Measurements from ENCODE around the gene ANKRD28. TPM values are rescaled to one million over a fixed set of nuclear protein-coding genes. Genes with fewer than 3 reads are reported as not detected.

The ANKRD28 gene
- total RNA-seq, 1 donor from 2014 or later = 62.4 TPM

GRCh38 chr3:15664144-15664543, 133.6 kb downstream of the ANKRD28 start:
- DNase-seq (ENCODE audit: low spot score) = no peak

GRCh38 chr3:15660055-15660935, 137.5 kb downstream of the ANKRD28 start:
- DNase-seq (ENCODE audit: low spot score) = no peak

- no peak for DNase-seq (ENCODE audit: low spot score)
These were observed 138.4 kb downstream of the ANKRD28 start for GRCh38 chr3:15659254-15659975.

- no peak for DNase-seq (ENCODE audit: low spot score)
These were observed 140.8 kb downstream of the ANKRD28 start for GRCh38 chr3:15657016-15657415.

GRCh38 chr3:15656342-15656741, 141.4 kb downstream of the ANKRD28 start:
- DNase-seq (ENCODE audit: low spot score) = no peak

GRCh38 chr3:15654891-15655290, 142.9 kb downstream of the ANKRD28 start:
- no peak for DNase-seq (ENCODE audit: low spot score)

GRCh38 chr3:15654127-15654526, 143.7 kb downstream of the ANKRD28 start:
- no peak for DNase-seq (ENCODE audit: low spot score)

GRCh38 chr3:15653321-15653720, 144.5 kb downstream of the ANKRD28 start:
- no peak for DNase-seq (ENCODE audit: low spot score)

GRCh38 chr3:15651396-15651795, 146.4 kb downstream of the ANKRD28 start:
- no peak for DNase-seq (ENCODE audit: low spot score)

- DNase-seq (ENCODE audit: low spot score) = no peak
These were observed 147.9 kb downstream of the ANKRD28 start for GRCh38 chr3:15649858-15650257.

GRCh38 chr3:15649341-15649740, 148.4 kb downstream of the ANKRD28 start:
- DNase-seq (ENCODE audit: low spot score) = no peak

- DNase-seq (ENCODE audit: low spot score) = no peak
These were observed 150.1 kb downstream of the ANKRD28 start for GRCh38 chr3:15647611-15648167.

GRCh38 chr3:15646851-15647511, 150.8 kb downstream of the ANKRD28 start:
- no peak for DNase-seq (ENCODE audit: low spot score)

GRCh38 chr3:15645740-15646501, 151.9 kb downstream of the ANKRD28 start:
- DNase-seq (ENCODE audit: low spot score) = no peak

- no peak for DNase-seq (ENCODE audit: low spot score)
These were observed 152.5 kb downstream of the ANKRD28 start for GRCh38 chr3:15645246-15645645.

GRCh38 chr3:15638891-15639262, 158.9 kb downstream of the ANKRD28 start:
- DNase-seq (ENCODE audit: low spot score) = no peak

- no peak for DNase-seq (ENCODE audit: low spot score)
These were observed 159.4 kb downstream of the ANKRD28 start for GRCh38 chr3:15638193-15638890.

GRCh38 chr3:15637131-15637951, 160.4 kb downstream of the ANKRD28 start:
- DNase-seq (ENCODE audit: low spot score) = no peak

- no peak for DNase-seq (ENCODE audit: low spot score)
These were observed 161.6 kb downstream of the ANKRD28 start for GRCh38 chr3:15636028-15636709.

All from ureter (tissue), 1 donor.